ENCODE measurements around the gene PLEKHJ1. TPM values are rescaled to one million over a fixed set of nuclear protein-coding genes. Genes with fewer than 3 reads are reported as not detected.
A peak's percentile ranks its signal among the peaks of the same experiment; 100 is the strongest.

Gene PLEKHJ1
- total and polyA plus RNA-seq, 12 donors, result 18.1 to 89.5 (median 71.7) TPM

DNA sequence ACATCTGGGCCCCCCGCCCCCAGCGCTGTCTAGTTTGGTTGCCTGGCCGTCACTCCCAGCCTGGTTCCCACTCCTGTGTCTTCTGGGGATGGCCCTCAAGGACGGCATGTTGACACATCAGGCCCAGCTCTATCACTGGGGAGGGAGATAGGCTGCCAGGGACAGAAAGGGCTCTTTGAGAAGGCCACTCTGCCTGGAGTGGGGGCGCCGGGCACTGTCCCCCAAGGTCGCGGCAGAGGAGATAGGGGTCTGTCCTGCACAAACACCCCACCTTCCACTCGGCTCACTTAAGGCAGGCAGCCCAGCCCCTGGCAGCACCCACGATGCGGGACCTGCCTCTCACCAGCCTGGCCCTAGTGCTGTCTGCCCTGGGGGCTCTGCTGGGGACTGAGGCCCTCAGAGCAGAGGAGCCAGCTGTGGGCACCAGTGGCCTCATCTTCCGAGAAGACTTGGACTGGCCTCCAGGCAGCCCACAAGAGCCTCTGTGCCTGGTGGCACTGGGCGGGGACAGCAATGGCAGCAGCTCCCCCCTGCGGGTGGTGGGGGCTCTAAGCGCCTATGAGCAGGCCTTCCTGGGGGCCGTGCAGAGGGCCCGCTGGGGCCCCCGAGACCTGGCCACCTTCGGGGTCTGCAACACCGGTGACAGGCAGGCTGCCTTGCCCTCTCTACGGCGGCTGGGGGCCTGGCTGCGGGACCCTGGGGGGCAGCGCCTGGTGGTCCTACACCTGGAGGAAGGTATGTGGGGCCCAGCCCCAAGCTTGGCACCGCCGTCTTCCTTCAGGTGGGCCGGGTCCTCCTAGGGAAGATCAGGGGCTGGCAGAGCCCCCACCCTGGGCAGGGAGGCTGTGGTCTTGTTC, 13.1 kb upstream of the PLEKHJ1 start, which contains the start of gene AMH:
TSS of gene AMH (plus strand) at position 314 of the 857 bp plus-strand sequence. CDS start at position 324, 10 bp downstream.
- TF ChIP-seq POLR2A (IDR thresholded peaks at IDR 0.05), result no peak
- TF ChIP-seq, protein P1, sequence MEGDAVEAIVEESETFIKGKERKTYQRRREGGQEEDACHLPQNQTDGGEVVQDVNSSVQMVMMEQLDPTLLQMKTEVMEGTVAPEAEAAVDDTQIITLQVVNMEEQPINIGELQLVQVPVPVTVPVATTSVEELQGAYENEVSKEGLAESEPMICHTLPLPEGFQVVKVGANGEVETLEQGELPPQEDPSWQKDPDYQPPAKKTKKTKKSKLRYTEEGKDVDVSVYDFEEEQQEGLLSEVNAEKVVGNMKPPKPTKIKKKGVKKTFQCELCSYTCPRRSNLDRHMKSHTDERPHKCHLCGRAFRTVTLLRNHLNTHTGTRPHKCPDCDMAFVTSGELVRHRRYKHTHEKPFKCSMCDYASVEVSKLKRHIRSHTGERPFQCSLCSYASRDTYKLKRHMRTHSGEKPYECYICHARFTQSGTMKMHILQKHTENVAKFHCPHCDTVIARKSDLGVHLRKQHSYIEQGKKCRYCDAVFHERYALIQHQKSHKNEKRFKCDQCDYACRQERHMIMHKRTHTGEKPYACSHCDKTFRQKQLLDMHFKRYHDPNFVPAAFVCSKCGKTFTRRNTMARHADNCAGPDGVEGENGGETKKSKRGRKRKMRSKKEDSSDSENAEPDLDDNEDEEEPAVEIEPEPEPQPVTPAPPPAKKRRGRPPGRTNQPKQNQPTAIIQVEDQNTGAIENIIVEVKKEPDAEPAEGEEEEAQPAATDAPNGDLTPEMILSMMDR (IDR thresholded peaks at IDR 0.05), result no peak
- peaks cover 0 to 41% of the 10 kb centered on the region in 2 donors for H3K4me1 ChIP-seq (replicated peaks in 1 of 2)
- peaks cover 0 to 36% of the 10 kb centered on the region in 2 donors for H3K36me3 ChIP-seq (replicated peaks in 1 of 2)
- H3K9me3 ChIP-seq (replicated peaks in 1 of 3), result no peaks in the 10 kb centered on the region
- peak in 5 of 7 donors; percentile 49 to 72 (median 63) for DNase-seq
- 31 to 65% (median 62%) methylated on average over 8 to 27 of the region's 27 CpGs for WGBS, 4 donors
- intact Hi-C loops (cut with DNase I), result no loop called here
- no peak within 1 kb of the TSS for H3K27ac ChIP-seq
- H3K4me3 ChIP-seq, result no peak within 1 kb of the TSS
- peaks cover 46% of the 10 kb centered on the region for H3K27me3 ChIP-seq

GRCh38 chr19:2248136-2249009, 12.2 kb upstream of the PLEKHJ1 start:
- intact Hi-C loops (cut with DNase I), result no loop called here
- DNase-seq, result peak in 1 of 7 donors; percentile 22
- WGBS, 4 donors, result 79 to 86% (median 82%) methylated on average over 4 to 21 of the region's 21 CpGs
- TF ChIP-seq, protein P1 (IDR thresholded peaks at IDR 0.05), result no peak
- TF ChIP-seq POLR2A (IDR thresholded peaks at IDR 0.05), result no peak
- H3K4me1 ChIP-seq (replicated peaks in 1 of 2), result peaks cover 0 to 38% of the 10 kb centered on the region in 2 donors
- no peak overlapping the region for H3K4me3 ChIP-seq
- peaks cover 0 to 45% of the 10 kb centered on the region in 2 donors for H3K36me3 ChIP-seq (replicated peaks in 1 of 2)
- H3K27ac ChIP-seq, result no peak overlapping the region
- H3K9me3 ChIP-seq (replicated peaks in 1 of 3), result no peaks in the 10 kb centered on the region
- peaks cover 38% of the 10 kb centered on the region for H3K27me3 ChIP-seq

GRCh38 chr19:2247433-2248101, 11.4 kb upstream of the PLEKHJ1 start:
- intact Hi-C loops (cut with DNase I), result no loop called here
- H3K4me1 ChIP-seq (replicated peaks in 1 of 2), result peaks cover 0 to 30% of the 10 kb centered on the region in 2 donors

More at GRCh38 chr19:2247433-2248101, 11.4 kb upstream of the PLEKHJ1 start:
- Histone ChIP-seq H3K27me3 (peaks cover 31% of the 10 kb centered on the region), H3K36me3 (replicated peaks in 1 of 2) (peaks cover 0 to 48% of the 10 kb centered on the region in 2 donors), H3K27ac (peak overlapping the region in 1 of 5 donors; percentile 52), H3K9me3 (replicated peaks in 1 of 3) (no peaks in the 10 kb centered on the region), H3K4me3 (no peak overlapping the region)
- TF ChIP-seq POLR2A (IDR thresholded peaks at IDR 0.05), result no peak
- TF ChIP-seq, protein P1 (IDR thresholded peaks at IDR 0.05), result no peak
- no peak for DNase-seq
- WGBS, 4 donors, result 92 to 95% (median 93%) methylated on average over 5 to 28 of the region's 28 CpGs

Data from adrenal gland (tissue), 12 donors.